Karpas-422 (cell line): ENCODE data around the gene FBXL17. TPM values are rescaled to one million over a fixed set of nuclear protein-coding genes. Genes with fewer than 3 reads are reported as not detected.

ENCODE experiments used
- DNase-seq: peaks from one replicate; pipeline ENCODE4 v3.0.0-alpha.2; 2015
- H2AFZ ChIP-seq: fragments of 200-600 bp; sonication (generic); 2 replicates; pipeline ENCODE4 v1.6.1; 2014; ENCODE audit warnings: antibody characterized with exemption, low read length, mixed read lengths
- H3K27ac ChIP-seq: fragments of 200-600 bp; sonication (generic); 2 replicates; pipeline ENCODE4 v1.5.1; 2014; ENCODE audit warnings: mild to moderate bottlenecking, low read length, moderate library complexity
- H3K27me3 ChIP-seq: fragments of 200-600 bp; sonication (generic); 2 replicates; pipeline ENCODE4 v1.6.1; 2014; ENCODE audit warnings: low read length, mixed read lengths
- H3K36me3 ChIP-seq: fragments of 200-600 bp; sonication (generic); 2 replicates; pipeline ENCODE4 v1.6.1; 2014; ENCODE audit warnings: low read length, mixed read lengths; ENCODE audit not compliant: insufficient read depth
- H3K4me1 ChIP-seq: fragments of 200-600 bp; sonication (generic); 2 replicates; pipeline ENCODE4 v1.6.1; 2014; ENCODE audit warnings: mild to moderate bottlenecking, low read length, mixed read lengths
- H3K4me2 ChIP-seq: fragments of 200-600 bp; sonication (generic); 2 replicates; pipeline ENCODE4 v1.6.1; 2014; ENCODE audit warnings: low read length, low read depth, mild to moderate bottlenecking; ENCODE audit not compliant: poor library complexity, severe bottlenecking
- H3K4me3 ChIP-seq: fragments of 200-600 bp; sonication (generic); 2 replicates; pipeline ENCODE4 v1.5.1; 2014; ENCODE audit warnings: mild to moderate bottlenecking, antibody characterized with exemption, low read length, mixed read lengths
- H3K79me2 ChIP-seq: fragments of 200-600 bp; sonication (generic); 2 replicates; pipeline ENCODE4 v1.6.1; 2014; ENCODE audit warnings: mild to moderate bottlenecking, low read length, mixed read lengths
- H3K9ac ChIP-seq: fragments of 200-600 bp; sonication (generic); 2 replicates; pipeline ENCODE4 v1.6.0; 2014; ENCODE audit warnings: low read length
- H3K9me2 ChIP-seq: fragments of 200-600 bp; sonication (generic), shearing (Covaris generic); replicated peaks from 2 replicates; pipeline ENCODE4 v1.6.0; 2014; ENCODE audit warnings: mild to moderate bottlenecking, low read length, moderate library complexity; ENCODE audit not compliant: insufficient read depth
- H3K9me3 ChIP-seq: fragments of 300-700, 200-600 bp; sonication (generic); 2 replicates; pipeline ENCODE4 v1.6.1; 2014; ENCODE audit warnings: low read length, mixed read lengths
- H4K20me1 ChIP-seq: fragments of 200-600 bp; sonication (generic); 2 replicates; pipeline ENCODE4 v1.6.1; 2014; ENCODE audit warnings: mild to moderate bottlenecking, antibody characterized with exemption, low read length, low read depth; ENCODE audit not compliant: insufficient read depth
- total RNA-seq: library from RNA; depleted of rRNA; stranded (reverse); fragments of >200 nt; shearing (Covaris generic); gene quantifications from 2 replicates; pipeline ENCODE4 v1.2.3, GENCODE V29; 2014; ENCODE audit warnings: low replicate concordance

FBXL17 gene
- total RNA-seq, 1 experiment from 2014 or later, result 26.9 TPM

DNA sequence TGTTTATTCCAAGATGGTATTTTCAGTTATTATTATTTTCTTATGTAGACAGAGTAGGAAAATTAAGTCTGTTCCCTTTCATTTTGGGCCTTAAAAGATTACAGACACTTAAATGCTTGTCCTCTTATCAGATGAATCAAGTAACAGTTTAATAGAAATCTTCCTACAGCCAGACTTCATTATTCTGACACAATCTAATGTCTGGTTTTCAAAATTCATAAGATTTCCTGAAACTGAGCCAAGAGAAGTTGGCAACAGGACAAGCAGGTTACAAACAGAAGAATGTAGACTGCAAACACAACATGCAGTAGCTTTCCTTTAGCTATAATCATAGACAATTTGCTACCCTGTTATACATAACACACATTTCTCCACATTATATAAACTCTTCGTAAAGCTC lies 130.5 kb downstream of the FBXL17 start:
- DNase-seq, result no peak
- H3K9me3 ChIP-seq, result no peaks in the 10 kb centered on the region
- no peaks in the 10 kb centered on the region for H3K27me3 ChIP-seq
- no peaks in the 10 kb centered on the region for H3K9me2 ChIP-seq
- no peaks in the 10 kb centered on the region for H3K79me2 ChIP-seq
- H3K9ac ChIP-seq, result no peak overlapping the region
- peaks cover 6% of the 10 kb centered on the region for H3K4me1 ChIP-seq
- H2AFZ ChIP-seq, result no peak overlapping the region
- H3K27ac ChIP-seq, result no peak overlapping the region
- no peaks in the 10 kb centered on the region for H4K20me1 ChIP-seq
- H3K4me2 ChIP-seq, result no peak overlapping the region
- H3K36me3 ChIP-seq, result no peaks in the 10 kb centered on the region
- H3K4me3 ChIP-seq, result no peak overlapping the region

DNA sequence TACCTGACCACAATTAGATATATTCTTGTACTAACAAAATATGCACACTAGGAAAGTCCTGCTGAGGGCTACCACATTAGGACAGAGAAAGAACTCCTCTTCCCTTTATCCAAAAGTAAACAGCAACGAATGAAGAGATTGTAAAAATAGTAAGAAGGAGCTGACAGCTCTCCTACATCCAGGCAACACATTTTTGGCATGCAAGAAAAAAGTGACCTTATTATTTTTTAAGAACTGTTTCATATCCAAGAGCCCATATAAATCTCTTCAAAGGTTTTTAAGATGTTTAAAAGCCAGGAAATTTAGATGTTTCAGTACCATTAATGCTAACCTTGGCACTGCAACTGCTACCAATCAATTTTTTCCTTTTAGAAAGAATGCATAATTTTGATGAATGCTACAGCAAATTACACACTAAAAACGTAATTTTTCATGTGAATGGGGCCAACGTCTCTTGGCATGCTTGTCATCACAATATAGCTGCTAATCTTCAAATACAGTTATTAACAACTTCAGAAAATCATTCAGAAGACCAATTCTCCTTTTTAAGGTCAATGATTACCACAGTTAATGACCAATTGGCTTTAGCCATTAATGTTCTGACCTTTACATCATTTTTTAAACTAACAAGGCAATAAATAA lies 132.0 kb downstream of the FBXL17 start:
- H3K4me2 ChIP-seq, result no peak overlapping the region
- no peak overlapping the region for H3K9ac ChIP-seq
- H4K20me1 ChIP-seq, result no peaks in the 10 kb centered on the region
- no peaks in the 10 kb centered on the region for H3K9me2 ChIP-seq
- no peak overlapping the region for H2AFZ ChIP-seq
- no peaks in the 10 kb centered on the region for H3K4me1 ChIP-seq
- H3K79me2 ChIP-seq, result no peaks in the 10 kb centered on the region
- no peaks in the 10 kb centered on the region for H3K27me3 ChIP-seq
- no peak overlapping the region for H3K27ac ChIP-seq
- H3K36me3 ChIP-seq, result no peaks in the 10 kb centered on the region
- DNase-seq, result no peak
- no peaks in the 10 kb centered on the region for H3K9me3 ChIP-seq
- no peak overlapping the region for H3K4me3 ChIP-seq

DNA sequence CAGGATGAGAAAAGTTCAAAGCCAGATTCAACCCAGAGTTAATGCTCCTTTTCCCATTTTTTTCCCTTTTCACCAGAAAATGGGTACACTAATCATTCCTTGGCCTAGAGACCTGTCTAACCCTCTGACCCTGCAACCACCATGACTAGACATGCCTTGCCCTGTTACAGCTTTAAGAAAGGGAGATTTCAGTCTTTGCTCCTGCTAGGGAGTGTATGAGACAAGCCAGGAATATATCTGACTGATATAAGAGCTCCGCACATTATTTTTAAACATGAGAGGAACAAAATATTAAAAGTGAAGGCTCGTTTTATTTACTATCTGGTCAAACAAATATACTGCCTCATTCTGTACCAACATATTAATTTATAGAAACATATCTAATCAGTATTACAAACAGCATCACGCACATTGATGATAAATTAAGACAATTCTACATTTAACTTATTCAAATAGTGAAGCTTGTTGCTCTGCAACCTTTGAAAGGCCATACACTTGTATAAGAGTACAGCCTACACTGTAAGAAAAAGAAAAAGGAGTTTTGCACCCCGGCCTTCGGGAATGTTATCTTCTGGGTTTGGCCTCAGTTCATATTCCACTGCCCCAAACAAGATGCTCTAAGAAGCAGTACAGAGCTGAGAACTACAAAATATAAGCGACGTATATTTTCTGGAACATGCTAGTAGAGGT lies 132.7 kb downstream of the FBXL17 start:
- H3K27ac ChIP-seq, result no peak overlapping the region
- no peaks in the 10 kb centered on the region for H4K20me1 ChIP-seq

DNA sequence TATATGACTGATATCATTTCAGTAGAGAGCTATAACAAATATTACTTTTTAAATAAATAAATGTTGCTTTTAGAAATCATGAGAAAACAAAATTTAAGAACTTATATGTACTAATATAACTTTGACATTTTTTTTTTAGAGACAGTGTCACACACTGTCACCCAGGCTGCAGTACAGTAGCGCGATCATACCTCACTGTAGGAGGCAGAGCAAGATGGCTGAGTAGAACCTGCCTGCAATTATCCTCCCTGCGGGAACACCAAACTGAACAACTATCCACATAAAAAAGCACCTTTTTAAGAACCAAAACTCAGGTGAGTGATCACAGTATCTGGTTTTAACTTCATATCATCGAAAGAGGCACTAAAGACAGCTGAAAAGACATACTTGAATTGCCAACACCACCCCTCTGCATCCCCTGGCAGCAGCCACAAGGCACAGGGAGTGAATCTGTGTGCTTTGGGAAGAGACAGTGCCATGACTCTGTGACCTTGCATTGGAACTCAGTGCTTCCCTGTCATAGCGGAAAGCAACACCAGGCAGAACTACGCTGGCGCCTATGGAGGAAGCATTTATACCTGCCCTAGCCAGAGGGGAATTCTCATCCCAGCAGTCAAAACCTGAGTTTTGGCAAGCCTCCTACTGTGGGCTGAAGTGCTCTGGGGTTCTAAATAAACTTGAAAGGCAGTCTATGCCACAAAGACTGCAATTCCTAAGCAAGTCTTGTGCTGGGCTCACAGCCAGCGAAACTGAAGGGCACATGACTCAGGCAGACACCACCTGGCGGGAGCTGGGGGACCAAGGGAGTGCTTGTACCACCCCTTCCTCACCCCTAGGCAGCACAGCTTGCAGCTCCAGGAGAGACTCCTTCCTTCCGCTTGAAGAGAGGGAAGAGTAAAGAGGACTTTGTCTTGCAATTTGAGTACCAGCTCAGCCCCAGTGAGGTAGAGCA lies 142.7 kb downstream of the FBXL17 start:
- H3K4me1 ChIP-seq, result peaks cover 16% of the 10 kb centered on the region
- H3K27ac ChIP-seq, result no peak overlapping the region
- no peaks in the 10 kb centered on the region for H3K9me2 ChIP-seq
- H3K79me2 ChIP-seq, result no peaks in the 10 kb centered on the region
- no peak overlapping the region for H3K4me2 ChIP-seq
- no peaks in the 10 kb centered on the region; the same call in 1 of the 2 replicates for H3K9me3 ChIP-seq
- H3K27me3 ChIP-seq, result no peaks in the 10 kb centered on the region
- no peak overlapping the region for H3K9ac ChIP-seq
- no peaks in the 10 kb centered on the region for H4K20me1 ChIP-seq
- no peak overlapping the region for H3K4me3 ChIP-seq
- DNase-seq, result no peak
- H2AFZ ChIP-seq, result no peak overlapping the region
- no peaks in the 10 kb centered on the region for H3K36me3 ChIP-seq

More for the DNA sequence above, 132.7 kb downstream of the FBXL17 start:
- Histone ChIP-seq H3K9me2 (no peaks in the 10 kb centered on the region), H3K9me3 (no peaks in the 10 kb centered on the region), H3K4me2 (no peak overlapping the region), H3K4me3 (no peak overlapping the region), H3K36me3 (no peaks in the 10 kb centered on the region), H2AFZ (no peak overlapping the region), H3K4me1 (peaks cover 3% of the 10 kb centered on the region), H3K27me3 (no peaks in the 10 kb centered on the region), H3K9ac (no peak overlapping the region), H3K79me2 (no peaks in the 10 kb centered on the region)
- DNase-seq, result no peak

DNA sequence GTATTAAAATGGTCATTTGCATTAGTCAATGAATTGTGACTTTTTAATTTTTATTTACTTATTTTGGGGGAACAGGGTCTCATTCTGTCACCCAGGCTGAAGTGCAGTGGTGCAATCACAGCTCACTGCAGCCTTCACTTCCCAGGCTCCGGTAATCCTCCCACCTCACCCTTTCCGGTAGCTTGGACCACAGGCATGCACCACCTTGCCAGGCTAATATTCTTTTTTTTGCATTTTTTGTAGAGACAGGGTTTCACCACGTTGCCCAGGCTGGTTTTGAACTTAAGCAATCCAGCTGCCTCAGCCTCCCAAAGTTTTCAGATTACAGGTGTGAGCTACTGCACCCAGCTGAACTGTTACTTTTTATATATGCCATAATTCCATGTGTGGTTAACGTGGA lies 143.4 kb downstream of the FBXL17 start:
- no peak overlapping the region for H2AFZ ChIP-seq
- no peaks in the 10 kb centered on the region for H4K20me1 ChIP-seq
- no peaks in the 10 kb centered on the region for H3K27me3 ChIP-seq
- no peaks in the 10 kb centered on the region for H3K36me3 ChIP-seq
- no peaks in the 10 kb centered on the region for H3K9me2 ChIP-seq
- no peak for DNase-seq
- no peak overlapping the region for H3K9ac ChIP-seq
- no peak overlapping the region for H3K27ac ChIP-seq
- H3K4me2 ChIP-seq, result no peak overlapping the region
- H3K4me3 ChIP-seq, result no peak overlapping the region
- H3K4me1 ChIP-seq, result peaks cover 8% of the 10 kb centered on the region
- no peaks in the 10 kb centered on the region; the same call in 1 of the 2 replicates for H3K9me3 ChIP-seq
- H3K79me2 ChIP-seq, result no peaks in the 10 kb centered on the region

DNA sequence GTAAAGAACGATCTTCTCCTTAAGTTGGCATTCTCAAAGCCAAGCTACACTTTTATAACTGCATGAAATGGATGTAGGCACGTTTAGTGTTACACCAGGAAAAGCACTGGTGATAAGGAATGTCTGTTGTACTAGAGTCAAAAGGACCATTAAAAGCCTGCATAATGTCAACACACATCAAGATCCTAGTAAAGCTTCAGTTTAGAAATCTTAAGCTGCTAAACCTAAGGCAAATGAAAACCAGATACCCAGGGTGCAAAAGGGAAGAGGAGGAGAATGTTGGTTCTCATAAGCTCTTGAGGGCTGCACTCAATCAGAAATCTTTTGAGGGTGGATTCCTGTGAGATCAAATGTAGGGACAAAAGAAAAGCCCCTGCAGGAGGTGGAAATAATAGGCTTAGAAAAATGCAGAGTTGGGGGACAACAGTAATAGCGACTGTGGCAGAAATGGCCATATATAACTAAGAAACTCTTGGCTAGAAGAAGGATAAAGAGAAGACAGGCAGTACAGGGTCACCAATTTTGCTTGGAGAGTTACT lies 148.2 kb downstream of the FBXL17 start:
- Histone ChIP-seq H3K36me3 (no peaks in the 10 kb centered on the region), H3K4me1 (no peaks in the 10 kb centered on the region), H4K20me1 (no peaks in the 10 kb centered on the region), H3K27ac (no peak overlapping the region), H3K4me3 (no peak overlapping the region), H2AFZ (no peak overlapping the region), H3K9me3 (no peaks in the 10 kb centered on the region), H3K27me3 (no peaks in the 10 kb centered on the region), H3K4me2 (no peak overlapping the region), H3K79me2 (no peaks in the 10 kb centered on the region), H3K9me2 (no peaks in the 10 kb centered on the region), H3K9ac (no peak overlapping the region)
- DNase-seq, result no peak

DNA sequence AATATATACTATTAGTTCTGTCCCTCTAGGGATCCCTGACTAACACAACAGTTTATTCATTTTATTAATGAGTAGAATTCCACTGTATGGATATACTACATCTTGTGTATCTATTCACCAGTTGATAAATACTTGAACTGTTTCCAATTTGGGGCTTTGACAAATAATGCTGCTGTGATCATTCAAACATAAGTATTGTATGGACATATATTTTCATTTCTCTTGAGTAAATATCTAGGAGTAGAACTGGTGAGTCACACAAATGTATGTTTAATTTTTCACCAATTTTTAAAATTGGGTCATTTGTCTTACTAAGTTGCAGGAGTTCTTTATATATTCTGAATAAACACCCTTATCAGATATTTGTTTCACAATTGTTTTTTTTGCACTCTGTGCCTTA lies 149.1 kb downstream of the FBXL17 start:
- Histone ChIP-seq H3K4me3 (no peak overlapping the region), H3K79me2 (no peaks in the 10 kb centered on the region), H4K20me1 (no peaks in the 10 kb centered on the region), H3K36me3 (no peaks in the 10 kb centered on the region), H3K9me2 (no peaks in the 10 kb centered on the region), H3K27ac (no peak overlapping the region), H3K9me3 (no peaks in the 10 kb centered on the region), H2AFZ (no peak overlapping the region), H3K4me1 (no peaks in the 10 kb centered on the region), H3K9ac (no peak overlapping the region), H3K27me3 (no peaks in the 10 kb centered on the region), H3K4me2 (no peak overlapping the region)
- DNase-seq, result no peak

DNA sequence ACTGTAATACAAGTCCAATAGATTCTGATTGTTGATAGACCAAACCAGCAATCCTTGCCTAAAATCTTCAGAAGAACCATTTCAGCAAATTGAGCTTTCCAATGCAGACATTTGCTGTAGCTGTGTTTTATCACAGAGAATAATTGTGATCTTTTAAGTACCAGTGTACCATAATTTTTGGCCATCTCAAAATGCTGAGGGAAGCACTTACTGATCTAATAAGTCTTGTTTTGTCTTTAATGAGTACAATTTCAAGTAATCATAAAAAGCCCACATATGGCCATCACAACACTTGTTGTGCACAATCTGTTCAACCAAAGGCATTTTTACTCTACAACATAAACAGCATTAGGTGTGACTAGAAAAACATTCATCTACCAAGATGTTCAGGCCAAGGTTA lies 159.9 kb downstream of the FBXL17 start:
- Histone ChIP-seq H3K9me3 (peaks cover 2% of the 10 kb centered on the region; the same call in 1 of the 2 replicates), H2AFZ (no peak overlapping the region), H3K27me3 (no peaks in the 10 kb centered on the region), H3K36me3 (no peaks in the 10 kb centered on the region; the same call in 1 of the 2 replicates), H3K4me2 (no peak overlapping the region), H3K79me2 (no peaks in the 10 kb centered on the region), H4K20me1 (no peaks in the 10 kb centered on the region), H3K9ac (no peak overlapping the region), H3K4me1 (no peaks in the 10 kb centered on the region), H3K27ac (no peak overlapping the region), H3K4me3 (no peak overlapping the region), H3K9me2 (no peaks in the 10 kb centered on the region)
- no peak for DNase-seq
